Measurements from ENCODE around the gene XKR7. TPM values are rescaled to one million over a fixed set of nuclear protein-coding genes. Genes with fewer than 3 reads are reported as not detected.
"Not testable (repeated sequence)": the region's sequence is repeated elsewhere in the genome, so short reads cannot be mapped to it uniquely, and the experiment has no call there.

Gene XKR7
- total RNA-seq, 1 donor from 2014 or later = 0.07 TPM

DNA sequence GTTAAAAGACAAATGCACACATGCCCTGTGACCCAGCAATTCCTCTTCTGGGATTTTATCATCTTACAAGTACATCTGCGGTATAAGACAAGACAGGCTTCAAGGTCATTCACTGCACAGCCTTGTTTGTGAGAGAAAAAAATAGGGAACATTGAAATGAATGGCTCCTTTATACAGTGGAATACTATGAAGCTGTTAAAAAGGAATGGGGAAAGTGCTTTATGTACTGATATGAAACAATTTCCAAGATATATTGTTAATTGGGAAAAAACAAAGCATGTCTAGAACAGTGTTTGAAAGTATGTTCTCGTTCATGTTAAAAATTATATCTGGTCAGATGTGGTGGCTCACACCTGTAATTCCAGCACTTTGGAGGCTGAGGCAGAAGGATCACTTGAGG lies 41.5 kb upstream of the XKR7 start:
- H3K27me3 ChIP-seq = no peaks in the 10 kb centered on the region
- Mint-ChIP-seq H3K4me3 (no peak overlapping the region), H3K4me1 (peaks cover 12% of the 10 kb centered on the region), H3K9me3 (no peaks in the 10 kb centered on the region), H3K27ac (no peak overlapping the region), H3K27me3 (ENCODE audit: insufficient read depth, low read depth) (peaks cover 4% of the 10 kb centered on the region), H3K36me3 (no peaks in the 10 kb centered on the region)
- H3K27ac ChIP-seq = no peak overlapping the region
- H3K36me3 ChIP-seq = no peaks in the 10 kb centered on the region
- no peak overlapping the region for H3K9ac ChIP-seq
- H3K4me3 ChIP-seq = no peak overlapping the region
- TF ChIP-seq EZH2phosphoT487 (IDR thresholded peaks at IDR 0.05) (no peak), EZH2 (IDR thresholded peaks at IDR 0.05) (no peak)
- TF ChIP-seq, protein P1, sequence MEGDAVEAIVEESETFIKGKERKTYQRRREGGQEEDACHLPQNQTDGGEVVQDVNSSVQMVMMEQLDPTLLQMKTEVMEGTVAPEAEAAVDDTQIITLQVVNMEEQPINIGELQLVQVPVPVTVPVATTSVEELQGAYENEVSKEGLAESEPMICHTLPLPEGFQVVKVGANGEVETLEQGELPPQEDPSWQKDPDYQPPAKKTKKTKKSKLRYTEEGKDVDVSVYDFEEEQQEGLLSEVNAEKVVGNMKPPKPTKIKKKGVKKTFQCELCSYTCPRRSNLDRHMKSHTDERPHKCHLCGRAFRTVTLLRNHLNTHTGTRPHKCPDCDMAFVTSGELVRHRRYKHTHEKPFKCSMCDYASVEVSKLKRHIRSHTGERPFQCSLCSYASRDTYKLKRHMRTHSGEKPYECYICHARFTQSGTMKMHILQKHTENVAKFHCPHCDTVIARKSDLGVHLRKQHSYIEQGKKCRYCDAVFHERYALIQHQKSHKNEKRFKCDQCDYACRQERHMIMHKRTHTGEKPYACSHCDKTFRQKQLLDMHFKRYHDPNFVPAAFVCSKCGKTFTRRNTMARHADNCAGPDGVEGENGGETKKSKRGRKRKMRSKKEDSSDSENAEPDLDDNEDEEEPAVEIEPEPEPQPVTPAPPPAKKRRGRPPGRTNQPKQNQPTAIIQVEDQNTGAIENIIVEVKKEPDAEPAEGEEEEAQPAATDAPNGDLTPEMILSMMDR (IDR thresholded peaks at IDR 0.05) = no peak
- DNase-seq (ENCODE audit: low spot score) = no peak
- no peaks in the 10 kb centered on the region for H3K79me2 ChIP-seq (ENCODE audit: low read depth)
- no peak overlapping the region for H3K4me2 ChIP-seq
- peaks cover 8% of the 10 kb centered on the region for H3K4me1 ChIP-seq
- H2AFZ ChIP-seq (replicated peaks) = no peak overlapping the region
- H3K9me3 ChIP-seq (ENCODE audit: low read depth) = no peaks in the 10 kb centered on the region
- H4K20me1 ChIP-seq (ENCODE audit: low read depth) = no peaks in the 10 kb centered on the region
- peaks cover 3% of the 10 kb centered on the region for H3F3A ChIP-seq (ENCODE audit: low read depth)

DNA sequence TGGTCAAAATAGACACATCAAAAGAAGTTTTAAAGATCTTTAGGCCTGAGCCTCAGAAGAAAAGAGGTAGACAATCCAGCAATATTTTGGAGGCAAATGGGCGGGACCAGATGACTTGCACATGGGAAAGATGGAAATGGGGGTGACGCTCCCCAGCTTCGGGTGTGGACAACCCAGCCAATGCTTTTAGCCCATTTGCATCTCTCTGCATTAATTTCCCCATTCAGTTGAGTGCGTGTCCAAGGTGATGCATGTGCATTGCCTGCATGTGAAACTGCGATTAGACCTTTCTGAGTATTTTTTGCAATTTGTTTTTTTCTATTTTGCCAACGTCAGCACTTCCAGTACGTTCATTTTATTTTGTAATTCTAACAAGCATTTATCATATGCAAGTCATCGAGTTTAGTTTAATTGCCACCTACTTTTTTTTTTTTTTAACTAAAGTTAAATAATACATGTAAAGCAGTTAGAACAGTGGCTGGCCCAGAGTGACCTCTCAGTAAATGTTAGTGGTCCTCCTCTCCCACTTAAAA lies 40.3 kb upstream of the XKR7 start:
- no peaks in the 10 kb centered on the region for H3K36me3 Mint-ChIP-seq
- TF ChIP-seq, protein P1 (IDR thresholded peaks at IDR 0.05) = no peak
- TF ChIP-seq EZH2 (IDR thresholded peaks at IDR 0.05) (no peak), EZH2phosphoT487 (IDR thresholded peaks at IDR 0.05) (no peak)
- no peak overlapping the region for H3K9ac ChIP-seq
- no peak overlapping the region for H3K4me3 ChIP-seq
- H3K27ac Mint-ChIP-seq = no peak overlapping the region
- H3K4me1 ChIP-seq = peaks cover 8% of the 10 kb centered on the region
- H2AFZ ChIP-seq (replicated peaks) = no peak overlapping the region
- no peaks in the 10 kb centered on the region for H3K79me2 ChIP-seq (ENCODE audit: low read depth)
- no peaks in the 10 kb centered on the region for H3K36me3 ChIP-seq
- no peak for DNase-seq (ENCODE audit: low spot score)
- no peaks in the 10 kb centered on the region for H3K9me3 ChIP-seq (ENCODE audit: low read depth)
- H3K27me3 Mint-ChIP-seq (ENCODE audit: insufficient read depth, low read depth) = peaks cover 2% of the 10 kb centered on the region
- H4K20me1 ChIP-seq (ENCODE audit: low read depth) = no peaks in the 10 kb centered on the region
- H3K27me3 ChIP-seq = no peaks in the 10 kb centered on the region
- H3K27ac ChIP-seq = no peak overlapping the region
- H3K4me3 Mint-ChIP-seq = no peak overlapping the region
- H3K9me3 Mint-ChIP-seq = no peaks in the 10 kb centered on the region
- peaks cover 12% of the 10 kb centered on the region for H3K4me1 Mint-ChIP-seq
- H3K4me2 ChIP-seq = no peak overlapping the region
- peaks cover 3% of the 10 kb centered on the region for H3F3A ChIP-seq (ENCODE audit: low read depth)

DNA sequence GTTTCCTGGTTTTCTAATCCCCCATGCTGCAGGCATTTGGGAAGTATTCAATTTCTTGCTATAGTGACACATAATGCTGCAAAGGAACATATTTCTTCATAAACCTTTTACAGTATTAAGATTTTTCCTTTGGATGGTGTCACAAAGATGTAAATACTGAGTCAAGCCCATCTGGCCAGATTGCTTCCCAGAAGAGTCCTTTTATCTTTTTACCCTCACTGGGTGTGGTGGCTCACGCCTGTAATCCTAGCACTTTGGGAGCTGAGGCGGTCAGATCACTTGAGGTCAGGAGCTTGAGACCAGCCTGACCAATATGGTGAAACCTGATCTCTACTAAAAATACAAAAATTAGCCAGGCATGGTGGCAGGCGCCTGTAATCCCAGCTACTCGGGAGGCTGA lies 38.3 kb upstream of the XKR7 start:
- H3F3A ChIP-seq (ENCODE audit: low read depth); DNase-seq (ENCODE audit: low spot score); H3K27ac ChIP-seq; H3K36me3 Mint-ChIP-seq; H4K20me1 ChIP-seq (ENCODE audit: low read depth); H3K9me3 ChIP-seq (ENCODE audit: low read depth); H3K27me3 Mint-ChIP-seq (ENCODE audit: insufficient read depth, low read depth); H3K4me1 Mint-ChIP-seq; H3K27me3 ChIP-seq; H3K4me1 ChIP-seq; H3K9me3 Mint-ChIP-seq; H3K4me2 ChIP-seq; H3K9ac ChIP-seq; H3K4me3 ChIP-seq; H2AFZ ChIP-seq (replicated peaks); H3K79me2 ChIP-seq (ENCODE audit: low read depth); H3K27ac Mint-ChIP-seq; H3K4me3 Mint-ChIP-seq; H3K36me3 ChIP-seq: not testable (repeated sequence)

DNA sequence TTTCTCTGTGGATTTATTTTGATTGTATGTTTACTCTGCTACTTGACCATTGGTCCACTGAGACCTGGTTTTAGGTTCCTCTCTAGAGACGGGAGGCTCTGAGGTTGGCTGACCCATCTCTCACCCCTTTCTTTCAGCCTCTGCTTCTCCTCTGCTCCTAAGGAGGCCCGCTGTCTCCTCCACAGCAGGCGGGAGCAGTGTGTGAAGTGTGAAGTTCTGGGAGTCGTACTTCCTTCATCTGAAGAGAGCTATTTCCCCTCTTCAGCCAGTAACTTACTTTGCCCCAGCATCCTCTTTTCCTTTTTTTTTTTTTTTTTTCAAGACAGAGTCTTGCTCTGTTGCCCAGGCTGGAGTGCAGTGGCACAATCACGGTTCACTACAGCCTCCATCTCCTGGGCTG lies 37.2 kb upstream of the XKR7 start:
- no peak for DNase-seq (ENCODE audit: low spot score)
- H4K20me1 ChIP-seq (ENCODE audit: low read depth) = no peaks in the 10 kb centered on the region
- no peaks in the 10 kb centered on the region for H3K36me3 Mint-ChIP-seq
- no peak overlapping the region for H3K4me3 Mint-ChIP-seq
- H3K27ac Mint-ChIP-seq = no peak overlapping the region
- no peaks in the 10 kb centered on the region for H3K4me1 Mint-ChIP-seq
- no peak overlapping the region for H3K4me3 ChIP-seq
- H3K9me3 ChIP-seq (ENCODE audit: low read depth) = no peaks in the 10 kb centered on the region
- no peaks in the 10 kb centered on the region for H3K79me2 ChIP-seq (ENCODE audit: low read depth)
- H2AFZ ChIP-seq (replicated peaks) = peak overlapping the region; percentile 17
- H3F3A ChIP-seq (ENCODE audit: low read depth) = no peaks in the 10 kb centered on the region
- no peak overlapping the region for H3K27ac ChIP-seq
- no peak overlapping the region for H3K4me2 ChIP-seq
- H3K27me3 Mint-ChIP-seq (ENCODE audit: insufficient read depth, low read depth) = peaks cover 5% of the 10 kb centered on the region
- peaks cover 4% of the 10 kb centered on the region for H3K4me1 ChIP-seq
- H3K36me3 ChIP-seq = no peaks in the 10 kb centered on the region
- H3K9me3 Mint-ChIP-seq = no peaks in the 10 kb centered on the region
- no peak overlapping the region for H3K9ac ChIP-seq
- no peaks in the 10 kb centered on the region for H3K27me3 ChIP-seq
- TF ChIP-seq, protein P1 (IDR thresholded peaks at IDR 0.05) = no peak
- no peak for TF ChIP-seq EZH2 (IDR thresholded peaks at IDR 0.05)
- TF ChIP-seq EZH2phosphoT487 (IDR thresholded peaks at IDR 0.05) = no peak

Measured in neural progenitor cell (in vitro differentiated cells).